NB4 (cell line): ENCODE measurements around the gene MYO15A.

ENCODE experiments used
- MAX ChIP-seq: IDR thresholded peaks from 2 replicates; pipeline ENCODE4 v1.6.1; 2011; ENCODE audit warnings: low read depth, low read length
- MYC ChIP-seq: IDR thresholded peaks from 2 replicates; pipeline ENCODE4 v1.6.1; 2011; ENCODE audit warnings: low read depth, low read length
- POLR2A ChIP-seq: IDR thresholded peaks from 2 replicates; pipeline ENCODE4 v1.6.1; 2011; ENCODE audit warnings: mild to moderate bottlenecking; ENCODE audit not compliant: insufficient read length; ENCODE audit errors: extremely low read depth
- TF ChIP-seq, protein P1 (sequence below): IDR thresholded peaks from one replicate; pipeline ENCODE4 v1.5.1; 2012; ENCODE audit warnings: low read depth, low read length

DNA sequence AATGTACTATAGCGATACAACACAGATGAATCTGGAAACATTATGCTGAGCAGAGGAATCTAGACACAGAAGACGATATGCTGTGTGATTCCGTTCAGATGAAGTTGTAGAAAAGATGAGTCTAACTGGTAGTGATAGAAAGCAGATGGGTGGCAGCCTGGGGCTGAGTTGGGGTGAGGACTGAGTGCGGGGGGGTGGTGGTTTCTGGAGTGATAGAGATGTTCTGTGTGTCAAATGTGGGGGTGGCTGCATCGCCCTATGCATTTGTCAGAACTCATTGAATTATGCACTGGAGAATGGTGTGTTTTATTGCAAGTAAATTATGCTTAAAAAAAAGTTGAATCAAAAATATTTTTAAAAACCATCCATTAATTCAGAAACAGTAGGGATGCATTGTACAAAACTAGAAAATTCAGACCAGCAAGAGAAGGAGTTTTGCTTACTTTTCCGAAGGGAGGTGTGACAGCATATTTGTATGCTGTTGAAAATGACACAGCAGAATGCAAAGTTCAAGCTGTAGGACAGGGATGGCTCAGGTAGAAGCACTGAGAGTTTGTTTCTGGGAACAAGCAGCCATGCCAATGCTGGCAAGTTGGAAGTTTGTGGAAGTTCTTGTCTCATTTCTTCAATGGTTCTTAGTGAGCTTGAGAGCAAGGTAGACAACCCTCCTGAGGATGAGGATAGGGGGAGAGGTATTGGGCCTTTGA is 33.8 kb upstream of the MYO15A start:
- no peak for TF ChIP-seq POLR2A
- TF ChIP-seq, protein P1, sequence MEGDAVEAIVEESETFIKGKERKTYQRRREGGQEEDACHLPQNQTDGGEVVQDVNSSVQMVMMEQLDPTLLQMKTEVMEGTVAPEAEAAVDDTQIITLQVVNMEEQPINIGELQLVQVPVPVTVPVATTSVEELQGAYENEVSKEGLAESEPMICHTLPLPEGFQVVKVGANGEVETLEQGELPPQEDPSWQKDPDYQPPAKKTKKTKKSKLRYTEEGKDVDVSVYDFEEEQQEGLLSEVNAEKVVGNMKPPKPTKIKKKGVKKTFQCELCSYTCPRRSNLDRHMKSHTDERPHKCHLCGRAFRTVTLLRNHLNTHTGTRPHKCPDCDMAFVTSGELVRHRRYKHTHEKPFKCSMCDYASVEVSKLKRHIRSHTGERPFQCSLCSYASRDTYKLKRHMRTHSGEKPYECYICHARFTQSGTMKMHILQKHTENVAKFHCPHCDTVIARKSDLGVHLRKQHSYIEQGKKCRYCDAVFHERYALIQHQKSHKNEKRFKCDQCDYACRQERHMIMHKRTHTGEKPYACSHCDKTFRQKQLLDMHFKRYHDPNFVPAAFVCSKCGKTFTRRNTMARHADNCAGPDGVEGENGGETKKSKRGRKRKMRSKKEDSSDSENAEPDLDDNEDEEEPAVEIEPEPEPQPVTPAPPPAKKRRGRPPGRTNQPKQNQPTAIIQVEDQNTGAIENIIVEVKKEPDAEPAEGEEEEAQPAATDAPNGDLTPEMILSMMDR = no peak
- no peak for TF ChIP-seq MYC
- TF ChIP-seq MAX = no peak
